Measurements from ENCODE around the gene MXRA8. TPM values are rescaled to one million over a fixed set of nuclear protein-coding genes. Genes with fewer than 3 reads are reported as not detected.

Gene MXRA8
- total RNA-seq, 2 donors from 2014 or later, result 28.3 to 29.2 TPM

GRCh38 chr1:1367315-1367714, 9.0 kb upstream of the MXRA8 start:
- Histone ChIP-seq H3K9me3 (ENCODE audit: control insufficient read depth, low read length) (peaks cover 19% of the 10 kb centered on the region), H3K4me3 (ENCODE audit: low read length) (no peak overlapping the region), H3K27ac (ENCODE audit: low read depth, low read length) (no peak overlapping the region), H3K9ac (ENCODE audit: extremely low read depth, low read length, poor library complexity, severe bottlenecking) (no peak overlapping the region), H3K4me1 (ENCODE audit: control insufficient read depth, insufficient read depth, low read length) (no peaks in the 10 kb centered on the region), H3K36me3 (ENCODE audit: control insufficient read depth, insufficient read depth, low read length) (peaks cover 6% of the 10 kb centered on the region), H3K27me3 (ENCODE audit: control insufficient read depth, insufficient read depth, low read length, poor library complexity, severe bottlenecking) (no peaks in the 10 kb centered on the region)
- Mint-ChIP-seq H3K9me3 (peaks cover 3% of the 10 kb centered on the region), H3K4me3 (no peak overlapping the region), H3K27ac (no peak overlapping the region), H3K4me1 (peaks cover under 1% of the 10 kb centered on the region), H3K36me3 (ENCODE audit: low read depth) (no peaks in the 10 kb centered on the region), H3K27me3 (ENCODE audit: insufficient read depth) (peaks cover 8% of the 10 kb centered on the region)
- no peak for DNase-seq
- TF ChIP-seq CTCF (conservative IDR thresholded peaks at IDR 0.05), result no peak
- 95 to 97% methylated on average over 4 to 5 of the region's 5 CpGs for WGBS, 2 experiments (ENCODE audit: insufficient coverage in 1 of 2, insufficient read length in 1 of 2)

- no peak for TF ChIP-seq CTCF (conservative IDR thresholded peaks at IDR 0.05)
- Histone ChIP-seq H3K27ac (ENCODE audit: low read depth, low read length) (no peak overlapping the region), H3K4me1 (ENCODE audit: control insufficient read depth, insufficient read depth, low read length) (no peaks in the 10 kb centered on the region), H3K4me3 (ENCODE audit: low read length) (peak overlapping the region; percentile 37), H3K9me3 (ENCODE audit: control insufficient read depth, low read length) (peaks cover 19% of the 10 kb centered on the region), H3K27me3 (ENCODE audit: control insufficient read depth, insufficient read depth, low read length, poor library complexity, severe bottlenecking) (no peaks in the 10 kb centered on the region), H3K36me3 (ENCODE audit: control insufficient read depth, insufficient read depth, low read length) (peaks cover 5% of the 10 kb centered on the region), H3K9ac (ENCODE audit: extremely low read depth, low read length, poor library complexity, severe bottlenecking) (no peak overlapping the region)
- DNase-seq, result no peak
- Mint-ChIP-seq H3K27me3 (ENCODE audit: insufficient read depth) (peaks cover 12% of the 10 kb centered on the region), H3K4me3 (no peak overlapping the region), H3K9me3 (peaks cover 3% of the 10 kb centered on the region), H3K27ac (no peak overlapping the region), H3K4me1 (peaks cover 6% of the 10 kb centered on the region), H3K36me3 (ENCODE audit: low read depth) (no peaks in the 10 kb centered on the region)
- WGBS, 2 experiments (ENCODE audit: insufficient coverage in 1 of 2, insufficient read length in 1 of 2), result 93 to 94% methylated on average over 3 of the region's 3 CpGs
Measured at GRCh38 chr1:1366699-1367066, 8.3 kb upstream of the MXRA8 start.

- Histone ChIP-seq H3K27me3 (ENCODE audit: control insufficient read depth, insufficient read depth, low read length, poor library complexity, severe bottlenecking) (no peaks in the 10 kb centered on the region), H3K27ac (ENCODE audit: low read depth, low read length) (no peak overlapping the region), H3K4me1 (ENCODE audit: control insufficient read depth, insufficient read depth, low read length) (no peaks in the 10 kb centered on the region), H3K9me3 (ENCODE audit: control insufficient read depth, low read length) (peaks cover 19% of the 10 kb centered on the region), H3K36me3 (ENCODE audit: control insufficient read depth, insufficient read depth, low read length) (no peaks in the 10 kb centered on the region), H3K9ac (ENCODE audit: extremely low read depth, low read length, poor library complexity, severe bottlenecking) (no peak overlapping the region), H3K4me3 (ENCODE audit: low read length) (peak overlapping the region; percentile 37)
- Mint-ChIP-seq H3K4me1 (peaks cover 7% of the 10 kb centered on the region), H3K27me3 (ENCODE audit: insufficient read depth) (peaks cover 12% of the 10 kb centered on the region), H3K36me3 (ENCODE audit: low read depth) (no peaks in the 10 kb centered on the region), H3K9me3 (peaks cover 3% of the 10 kb centered on the region), H3K4me3 (no peak overlapping the region), H3K27ac (no peak overlapping the region)
- no peak for DNase-seq
- WGBS, 2 experiments (ENCODE audit: insufficient coverage in 1 of 2, insufficient read length in 1 of 2), result 79 to 81% methylated on average over 10 of the region's 10 CpGs
- TF ChIP-seq CTCF (conservative IDR thresholded peaks at IDR 0.05), result no peak
Measured at GRCh38 chr1:1365875-1366698, 7.7 kb upstream of the MXRA8 start.

Measured in endodermal cell (in vitro differentiated cells).